ENCODE results near the gene AKT2. TPM values are rescaled to one million over a fixed set of nuclear protein-coding genes. Genes with fewer than 3 reads are reported as not detected.

Gene AKT2
- polyA plus RNA-seq, 2 of the 4 experiments (the other 2 are of a cell fraction), result 136 to 159 TPM

- TF ChIP-seq ZSCAN20 (CRISPR knock-in tag; IDR thresholded peaks at IDR 0.05), result no peak
- no peak for TF ChIP-seq FOSB (CRISPR knock-in tag; IDR thresholded peaks at IDR 0.05)
- no peak for TF ChIP-seq CEBPB (IDR thresholded peaks at IDR 0.05)
- no peak for TF ChIP-seq ESRRA (IDR thresholded peaks at IDR 0.05; ENCODE audit: borderline replicate concordance, low read length)
- TF ChIP-seq FOXS1 (CRISPR knock-in tag; IDR thresholded peaks at IDR 0.05), result no peak
- TF ChIP-seq, protein P1, sequence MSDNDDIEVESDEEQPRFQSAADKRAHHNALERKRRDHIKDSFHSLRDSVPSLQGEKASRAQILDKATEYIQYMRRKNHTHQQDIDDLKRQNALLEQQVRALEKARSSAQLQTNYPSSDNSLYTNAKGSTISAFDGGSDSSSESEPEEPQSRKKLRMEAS (IDR thresholded peaks at IDR 0.05), result no peak
- no peak for TF ChIP-seq ZC3H11A (IDR thresholded peaks at IDR 0.05)
- no peak for TF ChIP-seq MYC (IDR thresholded peaks at IDR 0.05; ENCODE audit: borderline replicate concordance, low read length)
- no peak for TF ChIP-seq NFE2L2 (conservative IDR thresholded peaks at IDR 0.05; ENCODE audit: low read length)
- peaks cover 34% of the 10 kb centered on the region for H3K4me1 ChIP-seq
- no peak overlapping the region for H3K27ac ChIP-seq
- no peaks in the 10 kb centered on the region for H3K9me3 ChIP-seq
- WGBS (ENCODE audit: missing lambda C conversion rate), result 93% methylated on average over 20 of the region's 20 CpGs
- no peak overlapping the region for H3K4me2 ChIP-seq
- DNase-seq (ENCODE audit: low read depth in 1 of 2, low spot score in 1 of 2), result no peak
- H3K4me3 ChIP-seq, result no peak overlapping the region
- ChIA-PET POLR2A (no interaction called here), CTCF (interaction anchor here (0.8 to 1.5 kb wide), 3 partner anchors 9 to 94 kb away, joined by 4 to 6 read pairs (median 4); no protein-coding TSS in a partner anchor)
- no peak for ATAC-seq
- no peak for FAIRE-seq
Measured at GRCh38 chr19:40233811-40234389, 51.2 kb downstream of the AKT2 start.

DNA sequence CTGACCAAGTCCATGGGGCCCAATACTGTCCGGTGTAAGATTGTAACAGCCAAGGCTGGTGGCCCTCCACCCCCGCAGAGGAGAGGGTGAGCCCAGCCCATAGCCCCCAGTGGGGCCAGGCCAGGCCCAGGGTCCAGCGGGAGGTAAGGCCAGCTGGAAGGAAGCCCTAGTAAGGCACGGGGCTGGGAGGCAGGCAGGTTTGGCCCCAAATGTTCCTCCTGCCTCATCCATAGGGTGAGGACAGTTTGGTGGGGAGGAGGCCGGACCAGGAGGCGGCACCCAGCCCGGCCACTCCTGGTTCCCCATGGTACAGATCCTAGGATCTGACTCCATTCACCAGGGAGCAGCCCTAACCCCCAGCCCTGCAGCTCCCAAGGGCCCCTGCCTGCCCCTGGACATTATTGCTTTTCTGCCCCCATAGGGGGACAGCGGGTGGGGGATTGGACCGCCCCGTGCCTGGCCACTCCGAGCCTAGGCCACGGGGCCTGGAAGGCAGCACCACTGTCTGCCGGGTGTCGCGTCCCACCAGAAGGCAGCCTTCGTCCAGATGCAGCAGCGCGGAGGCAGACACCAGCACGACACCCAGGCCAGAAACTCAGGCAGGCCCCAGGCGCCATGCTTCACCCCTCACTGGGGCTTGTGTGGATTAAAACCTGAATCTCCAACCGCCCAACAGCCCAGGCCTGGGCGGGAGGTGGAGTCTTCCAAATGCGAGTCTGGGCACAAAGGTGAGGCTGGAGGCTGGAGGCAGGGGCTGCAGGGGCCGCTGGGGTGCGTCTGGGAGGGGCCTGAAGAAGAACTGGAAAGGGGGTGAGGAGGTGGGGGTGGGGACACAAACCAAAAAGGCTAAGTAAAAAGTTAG lies 52.0 kb downstream of the AKT2 start:
- ChIA-PET POLR2A (no interaction called here), CTCF (interaction anchor here (0.8 to 3.6 kb wide), 3 partner anchors 15 to 94 kb away, joined by 3 to 21 read pairs (median 4); partner anchors contain the start of gene TTC9B)
- TF ChIP-seq BHLHE40 (IDR thresholded peaks at IDR 0.05; ENCODE audit: low read depth, low read length) (no peak), MYC (IDR thresholded peaks at IDR 0.05; ENCODE audit: borderline replicate concordance, low read length) (no peak), PBX3 (IDR thresholded peaks at IDR 0.05) (no peak), MAZ (IDR thresholded peaks at IDR 0.05; ENCODE audit: borderline replicate concordance, low read depth, low read length) (no peak), KDM1A (IDR thresholded peaks at IDR 0.05; ENCODE audit: low read depth) (no peak), NPAS2 (CRISPR knock-in tag; IDR thresholded peaks at IDR 0.05; ENCODE audit: borderline replicate concordance) (no peak), RARB (CRISPR knock-in tag; IDR thresholded peaks at IDR 0.05) (no peak), BCL3 (IDR thresholded peaks at IDR 0.05) (no peak), CHD4 (IDR thresholded peaks at IDR 0.05; ENCODE audit: borderline replicate concordance) (no peak), FOXS1 (CRISPR knock-in tag; IDR thresholded peaks at IDR 0.05) (no peak), E2F6 (IDR thresholded peaks at IDR 0.05; ENCODE audit: borderline replicate concordance, low read depth) (no peak), RNF2 (IDR thresholded peaks at IDR 0.05; ENCODE audit: borderline replicate concordance, low read depth) (no peak), CTCF (IDR thresholded peaks at IDR 0.05) (no peak), KDM5A (IDR thresholded peaks at IDR 0.05) (no peak), FOSB (CRISPR knock-in tag; IDR thresholded peaks at IDR 0.05) (no peak)
- TF ChIP-seq, protein P2, sequence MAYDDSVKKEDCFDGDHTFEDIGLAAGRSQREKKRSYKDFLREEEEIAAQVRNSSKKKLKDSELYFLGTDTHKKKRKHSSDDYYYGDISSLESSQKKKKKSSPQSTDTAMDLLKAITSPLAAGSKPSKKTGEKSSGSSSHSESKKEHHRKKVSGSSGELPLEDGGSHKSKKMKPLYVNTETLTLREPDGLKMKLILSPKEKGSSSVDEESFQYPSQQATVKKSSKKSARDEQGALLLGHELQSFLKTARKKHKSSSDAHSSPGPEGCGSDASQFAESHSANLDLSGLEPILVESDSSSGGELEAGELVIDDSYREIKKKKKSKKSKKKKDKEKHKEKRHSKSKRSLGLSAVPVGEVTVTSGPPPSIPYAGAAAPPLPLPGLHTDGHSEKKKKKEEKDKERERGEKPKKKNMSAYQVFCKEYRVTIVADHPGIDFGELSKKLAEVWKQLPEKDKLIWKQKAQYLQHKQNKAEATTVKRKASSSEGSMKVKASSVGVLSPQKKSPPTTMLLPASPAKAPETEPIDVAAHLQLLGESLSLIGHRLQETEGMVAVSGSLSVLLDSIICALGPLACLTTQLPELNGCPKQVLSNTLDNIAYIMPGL (CRISPR knock-in tag; IDR thresholded peaks at IDR 0.05; ENCODE audit: borderline replicate concordance), result no peak
- H3K9me3 ChIP-seq, result no peaks in the 10 kb centered on the region
- 94% methylated on average over 24 of the region's 25 CpGs for WGBS (ENCODE audit: missing lambda C conversion rate)
- H3K4me1 ChIP-seq, result peaks cover 35% of the 10 kb centered on the region
- no peak for FAIRE-seq
- DNase-seq (ENCODE audit: low read depth in 1 of 2, low spot score in 1 of 2), result no peak
- no peak overlapping the region for H3K4me3 ChIP-seq
- H3K4me2 ChIP-seq, result no peak overlapping the region
- ATAC-seq, result 0 out of 6 replicates have a peak, but pooled peaks of 1 of the 2 experiments have one; percentile 2
- H3K27ac ChIP-seq, result no peak overlapping the region; a peak in 1 of 6 replicates
